ENCODE results near the gene CSMD2. TPM values are rescaled to one million over a fixed set of nuclear protein-coding genes. Genes with fewer than 3 reads are reported as not detected.

Gene CSMD2
- total and polyA plus RNA-seq, 2 of the 4 experiments (the other 2 are of a cell fraction) = under 0.01 to 0.36 TPM

GRCh38 chr1:33897092-33897725 is 267.8 kb downstream of the CSMD2 start:
- DNase-seq = no peak
- Histone ChIP-seq H2BK120ac (ENCODE audit: low read depth, low read length) (no peak overlapping the region), H2AK9ac (replicated peaks; ENCODE audit: low read depth, low read length, poor library complexity) (no peak overlapping the region), H4K20me1 (ENCODE audit: insufficient read depth, low read length) (no peaks in the 10 kb centered on the region), H3K4me3 (ENCODE audit: insufficient read depth, low read depth, low read length) (no peak overlapping the region), H2BK20ac (ENCODE audit: low read depth, low read length) (no peak overlapping the region), H3K4me1 (ENCODE audit: control insufficient read depth, insufficient read depth, low read length) (no peaks in the 10 kb centered on the region; the same call in 1 of the 2 replicates), H3K56ac (ENCODE audit: extremely low read depth, insufficient read depth, low read length) (no peak overlapping the region), H3K14ac (replicated peaks; ENCODE audit: low read depth, low read length) (no peak overlapping the region), H3K23ac (ENCODE audit: low read depth, low read length) (no peak overlapping the region), H3K9ac (ENCODE audit: low read depth, low read length) (no peak overlapping the region), H3K4ac (ENCODE audit: low read depth, low read length) (no peak overlapping the region), H3K36me3 (ENCODE audit: control insufficient read depth, insufficient read depth, low read length) (no peaks in the 10 kb centered on the region), H3K9me3 (ENCODE audit: control insufficient read depth, insufficient read depth, low read length) (peaks cover 42% of the 10 kb centered on the region), H3K79me1 (ENCODE audit: low read depth in 1 of 2, low read length in 2 of 2) (no peaks in the 10 kb centered on the region), H3K27me3 (ENCODE audit: control insufficient read depth, insufficient read depth, low read length) (no peaks in the 10 kb centered on the region), H4K5ac (ENCODE audit: low read depth, low read length) (no peak overlapping the region), H2AK5ac (ENCODE audit: low read depth, low read length) (no peak overlapping the region), H4K8ac (ENCODE audit: low read depth in 2 of 2, low read length in 2 of 2) (no peak overlapping the region), H3K27ac (ENCODE audit: insufficient read depth, low read length) (no peak overlapping the region), H3K18ac (ENCODE audit: low read depth, low read length) (no peak overlapping the region), H4K91ac (ENCODE audit: insufficient read depth, low read depth, low read length) (no peak overlapping the region), H2BK5ac (ENCODE audit: low read depth, low read length, poor library complexity, severe bottlenecking) (no peak overlapping the region), H2AFZ (replicated peaks; ENCODE audit: low read length, poor library complexity) (no peak overlapping the region), H3K9me1 (ENCODE audit: insufficient read depth, low read length) (no peaks in the 10 kb centered on the region), H3K4me2 (ENCODE audit: low read depth, low read length) (no peak overlapping the region), H2BK15ac (ENCODE audit: low read depth, low read length) (no peak overlapping the region)
- in situ Hi-C loops (cut with MboI; ENCODE audit: low sequenced_read_pairs) (no loop called here), intact Hi-C loops (cut with micrococcal nuclease) (no loop called here), dilution Hi-C loops (cut with HindIII; ENCODE audit: low sequenced_read_pairs, unreplicated experiment) (no loop called here)
- ATAC-seq (ENCODE audit: low read depth) = no peak
- BruUV-seq (replicated peaks) = no TSS peak
- WGBS, 2 experiments (ENCODE audit: extremely low coverage in 2 of 2, insufficient read length in 1 of 2) = 67% methylated on average over 3 of the region's 5 CpGs; no CpG with 5 or more reads in 1 of the 2 experiments
- CTCF ChIA-PET = no interaction called here
- TF ChIP-seq MXI1 (IDR thresholded peaks at IDR 0.05; ENCODE audit: borderline replicate concordance, low read depth, low read length) = no peak
- no peak for TF ChIP-seq MAZ (IDR thresholded peaks at IDR 0.05; ENCODE audit: borderline replicate concordance, low read depth, low read length)
- TF ChIP-seq, protein P1, sequence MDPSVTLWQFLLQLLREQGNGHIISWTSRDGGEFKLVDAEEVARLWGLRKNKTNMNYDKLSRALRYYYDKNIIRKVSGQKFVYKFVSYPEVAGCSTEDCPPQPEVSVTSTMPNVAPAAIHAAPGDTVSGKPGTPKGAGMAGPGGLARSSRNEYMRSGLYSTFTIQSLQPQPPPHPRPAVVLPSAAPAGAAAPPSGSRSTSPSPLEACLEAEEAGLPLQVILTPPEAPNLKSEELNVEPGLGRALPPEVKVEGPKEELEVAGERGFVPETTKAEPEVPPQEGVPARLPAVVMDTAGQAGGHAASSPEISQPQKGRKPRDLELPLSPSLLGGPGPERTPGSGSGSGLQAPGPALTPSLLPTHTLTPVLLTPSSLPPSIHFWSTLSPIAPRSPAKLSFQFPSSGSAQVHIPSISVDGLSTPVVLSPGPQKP (IDR thresholded peaks at IDR 0.05; ENCODE audit: borderline replicate concordance, low read depth, low read length) = no peak
- TF ChIP-seq USF2 (IDR thresholded peaks at IDR 0.05; ENCODE audit: low read depth, low read length) = no peak
- TF ChIP-seq BHLHE40 (IDR thresholded peaks at IDR 0.05; ENCODE audit: low read depth, low read length) = no peak
- TF ChIP-seq, protein P2, sequence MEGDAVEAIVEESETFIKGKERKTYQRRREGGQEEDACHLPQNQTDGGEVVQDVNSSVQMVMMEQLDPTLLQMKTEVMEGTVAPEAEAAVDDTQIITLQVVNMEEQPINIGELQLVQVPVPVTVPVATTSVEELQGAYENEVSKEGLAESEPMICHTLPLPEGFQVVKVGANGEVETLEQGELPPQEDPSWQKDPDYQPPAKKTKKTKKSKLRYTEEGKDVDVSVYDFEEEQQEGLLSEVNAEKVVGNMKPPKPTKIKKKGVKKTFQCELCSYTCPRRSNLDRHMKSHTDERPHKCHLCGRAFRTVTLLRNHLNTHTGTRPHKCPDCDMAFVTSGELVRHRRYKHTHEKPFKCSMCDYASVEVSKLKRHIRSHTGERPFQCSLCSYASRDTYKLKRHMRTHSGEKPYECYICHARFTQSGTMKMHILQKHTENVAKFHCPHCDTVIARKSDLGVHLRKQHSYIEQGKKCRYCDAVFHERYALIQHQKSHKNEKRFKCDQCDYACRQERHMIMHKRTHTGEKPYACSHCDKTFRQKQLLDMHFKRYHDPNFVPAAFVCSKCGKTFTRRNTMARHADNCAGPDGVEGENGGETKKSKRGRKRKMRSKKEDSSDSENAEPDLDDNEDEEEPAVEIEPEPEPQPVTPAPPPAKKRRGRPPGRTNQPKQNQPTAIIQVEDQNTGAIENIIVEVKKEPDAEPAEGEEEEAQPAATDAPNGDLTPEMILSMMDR (conservative IDR thresholded peaks at IDR 0.05; ENCODE audit: low read depth, low read length) = no peak
- no peak for TF ChIP-seq CHD1 (IDR thresholded peaks at IDR 0.05; ENCODE audit: low read depth, low read length)
- no peak for TF ChIP-seq SMC3 (IDR thresholded peaks at IDR 0.05; ENCODE audit: low read depth, low read length)
- TF ChIP-seq FOS (IDR thresholded peaks at IDR 0.05; ENCODE audit: low read depth, low read length) = no peak
- TF ChIP-seq RAD21 (IDR thresholded peaks at IDR 0.05; ENCODE audit: low read length) = no peak
- no peak for TF ChIP-seq NFE2L2 (IDR thresholded peaks at IDR 0.05; ENCODE audit: low read depth, low read length)
- no peak for TF ChIP-seq MAFK (IDR thresholded peaks at IDR 0.05; ENCODE audit: low read depth, low read length)
- POLR2A ChIA-PET (ENCODE audit: unreplicated experiment) = no interaction called here
